HL-60 (cell line): Measurements from ENCODE around the gene RPL22L1.
A peak's percentile ranks its signal among the peaks of the same experiment; 100 is the strongest.

Experiments
- DNase-seq, 2 experiments: peaks; one replicate each; pipeline ENCODE4 v3.0.0-alpha.2; 2010 to 2020; ENCODE audit warnings: low read depth in 1 of 2, low spot score in 1 of 2
- H3K27ac ChIP-seq: fragments of 250-450 bp; sonication (Bioruptor Pico); replicated peaks from 2 replicates; pipeline ENCODE4 v1.5.1; 2020; ENCODE audit warnings: mild to moderate bottlenecking, moderate library complexity
- H3K27me3 ChIP-seq: fragments of 250-450 bp; sonication (Bioruptor Pico); 2 replicates; pipeline ENCODE4 v1.5.1; 2021; ENCODE audit warnings: mild to moderate bottlenecking, moderate library complexity; ENCODE audit not compliant: insufficient read depth, poor library complexity, severe bottlenecking
- H3K4me3 ChIP-seq: replicated peaks from 2 replicates; pipeline ENCODE4 v1.5.1; 2011; ENCODE audit warnings: mild to moderate bottlenecking, control low read depth, low read length; ENCODE audit not compliant: insufficient read depth
- CTCF ChIP-seq: IDR thresholded peaks from one replicate; pipeline ENCODE4 v1.5.1; 2011; ENCODE audit warnings: low read length, control low read depth, inconsistent platforms; ENCODE audit not compliant: insufficient read depth
- GABPA ChIP-seq: IDR thresholded peaks from 2 replicates; pipeline ENCODE4 v1.6.1; 2012; ENCODE audit warnings: low read depth
- POLR2AphosphoS5 ChIP-seq: IDR thresholded peaks from 2 replicates; pipeline ENCODE4 v1.6.1; 2012; ENCODE audit warnings: low read depth
- REST ChIP-seq: IDR thresholded peaks from 2 replicates; pipeline ENCODE4 v1.6.1; 2012; ENCODE audit warnings: low read depth; ENCODE audit not compliant: insufficient replicate concordance
- SPI1 ChIP-seq: IDR thresholded peaks from 2 replicates; pipeline ENCODE4 v1.6.1; 2012; ENCODE audit warnings: low read depth, mild to moderate bottlenecking, borderline replicate concordance

The RPL22L1 gene

GRCh38 chr3:170867143-170867937, 2.7 kb downstream of the RPL22L1 start:
- Histone ChIP-seq H3K4me3 (peak overlapping the region; percentile 81), H3K27ac (peak overlapping the region; percentile 95), H3K27me3 (no peaks in the 10 kb centered on the region)
- peak; percentile 40; the same call in 1 of the 2 replicates for TF ChIP-seq POLR2AphosphoS5
- peak; percentile 92 for TF ChIP-seq SPI1
- no peak for TF ChIP-seq CTCF
- DNase-seq: peak in 1 of 2 experiments; percentile 56

GRCh38 chr3:170866499-170866898, 3.5 kb downstream of the RPL22L1 start:
- Histone ChIP-seq H3K4me3 (no peak overlapping the region), H3K27me3 (no peaks in the 10 kb centered on the region), H3K27ac (peak overlapping the region; percentile 95; the same call in 1 of the 2 replicates)
- TF ChIP-seq REST: no peak
- TF ChIP-seq GABPA: no peak
- no peak for TF ChIP-seq CTCF
- no peak for TF ChIP-seq POLR2AphosphoS5
- no peak for TF ChIP-seq SPI1
- DNase-seq: no peak

GRCh38 chr3:170865209-170866094, 4.5 kb downstream of the RPL22L1 start:
- DNase-seq: no peak
- H3K27ac ChIP-seq: no peak overlapping the region
- H3K27me3 ChIP-seq: no peaks in the 10 kb centered on the region
- H3K4me3 ChIP-seq: no peak overlapping the region
- TF ChIP-seq POLR2AphosphoS5 (peak; percentile 72), REST (no peak)

GRCh38 chr3:170864525-170865208, 5.3 kb downstream of the RPL22L1 start:
- Histone ChIP-seq H3K27me3 (no peaks in the 10 kb centered on the region), H3K4me3 (no peak overlapping the region), H3K27ac (no peak overlapping the region)
- DNase-seq: no peak
- TF ChIP-seq CTCF: no peak
- no peak for TF ChIP-seq REST
- no peak for TF ChIP-seq GABPA
- no peak; the same call in 1 of the 2 replicates for TF ChIP-seq POLR2AphosphoS5
- TF ChIP-seq SPI1: no peak
